Activated CD4-positive, alpha-beta T cell treated with anti-CD3 and anti-CD28 coated beads, Interleukin-10, Interleukin-2, amounts not matched to agents 100 ng/mL and 50 ng/mL, durations not matched to agents 16 hours and 8 hours (primary cell): ENCODE measurements around the gene NAV2.
"Not testable (repeated sequence)": the region's sequence is repeated elsewhere in the genome, so short reads cannot be mapped to it uniquely, and the experiment has no call there.

ENCODE experiments used
- DNase-seq: peaks from one replicate; pipeline ENCODE4 v3.0.0-alpha.2; 2020

Gene NAV2

DNA sequence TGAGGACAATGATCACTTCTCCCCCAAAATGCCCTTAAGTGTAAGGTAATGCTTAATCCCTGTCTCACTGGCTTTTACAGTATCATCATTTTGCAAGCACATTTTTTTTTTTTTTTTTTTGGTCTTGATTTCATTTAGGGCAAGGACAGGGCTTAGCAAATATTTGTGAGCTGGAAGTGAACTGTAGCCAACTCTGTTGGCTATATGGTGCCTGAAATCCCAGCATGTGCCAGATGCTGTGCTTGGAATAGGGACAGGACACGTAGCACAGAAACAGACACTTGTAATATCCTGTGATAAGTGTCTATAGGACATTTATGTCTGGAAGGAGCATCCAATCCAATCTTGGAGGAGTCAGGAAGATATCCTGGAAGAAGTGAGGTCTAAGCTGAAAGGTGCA lies 198.3 kb downstream of the NAV2 start:
- DNase-seq, result no peak

DNA sequence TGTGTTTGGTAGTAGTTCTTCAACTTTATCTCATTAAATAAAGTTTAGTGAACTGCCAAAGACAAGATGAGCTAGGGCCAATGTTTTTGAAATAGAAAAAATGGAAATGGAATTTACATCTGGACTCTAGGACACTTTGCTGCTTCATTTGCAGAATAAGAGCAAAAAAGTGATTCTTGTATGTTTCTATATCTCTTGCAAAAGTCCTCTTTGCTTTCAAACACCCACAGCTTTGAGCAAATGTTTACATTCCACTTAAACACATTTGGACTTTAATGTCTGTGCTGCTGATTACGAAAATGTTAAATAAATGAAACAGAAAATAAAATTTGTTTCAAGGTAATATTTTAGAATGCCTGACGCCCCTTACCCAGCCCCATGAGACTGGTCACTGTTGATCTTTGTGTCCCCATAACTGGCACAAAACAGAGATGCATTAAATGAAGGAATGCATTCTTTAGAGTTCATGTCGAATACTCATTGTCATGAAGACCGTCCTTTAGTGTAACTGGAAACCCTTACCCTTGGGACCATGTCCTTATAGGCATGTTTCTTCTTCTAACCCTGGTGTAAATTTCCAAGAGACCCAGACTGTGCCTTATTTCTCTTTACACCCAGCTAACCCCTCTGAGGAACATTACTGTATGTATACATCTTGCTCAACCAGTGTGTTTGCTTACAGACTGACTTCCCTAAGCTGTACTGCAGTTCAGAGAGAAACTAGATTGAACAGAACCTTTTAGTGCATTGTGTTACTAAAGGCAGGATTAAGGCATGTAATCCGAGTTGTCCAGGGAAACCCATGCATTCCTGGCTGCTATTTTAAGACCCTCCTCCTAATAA lies 199.7 kb downstream of the NAV2 start:
- DNase-seq, result no peak

DNA sequence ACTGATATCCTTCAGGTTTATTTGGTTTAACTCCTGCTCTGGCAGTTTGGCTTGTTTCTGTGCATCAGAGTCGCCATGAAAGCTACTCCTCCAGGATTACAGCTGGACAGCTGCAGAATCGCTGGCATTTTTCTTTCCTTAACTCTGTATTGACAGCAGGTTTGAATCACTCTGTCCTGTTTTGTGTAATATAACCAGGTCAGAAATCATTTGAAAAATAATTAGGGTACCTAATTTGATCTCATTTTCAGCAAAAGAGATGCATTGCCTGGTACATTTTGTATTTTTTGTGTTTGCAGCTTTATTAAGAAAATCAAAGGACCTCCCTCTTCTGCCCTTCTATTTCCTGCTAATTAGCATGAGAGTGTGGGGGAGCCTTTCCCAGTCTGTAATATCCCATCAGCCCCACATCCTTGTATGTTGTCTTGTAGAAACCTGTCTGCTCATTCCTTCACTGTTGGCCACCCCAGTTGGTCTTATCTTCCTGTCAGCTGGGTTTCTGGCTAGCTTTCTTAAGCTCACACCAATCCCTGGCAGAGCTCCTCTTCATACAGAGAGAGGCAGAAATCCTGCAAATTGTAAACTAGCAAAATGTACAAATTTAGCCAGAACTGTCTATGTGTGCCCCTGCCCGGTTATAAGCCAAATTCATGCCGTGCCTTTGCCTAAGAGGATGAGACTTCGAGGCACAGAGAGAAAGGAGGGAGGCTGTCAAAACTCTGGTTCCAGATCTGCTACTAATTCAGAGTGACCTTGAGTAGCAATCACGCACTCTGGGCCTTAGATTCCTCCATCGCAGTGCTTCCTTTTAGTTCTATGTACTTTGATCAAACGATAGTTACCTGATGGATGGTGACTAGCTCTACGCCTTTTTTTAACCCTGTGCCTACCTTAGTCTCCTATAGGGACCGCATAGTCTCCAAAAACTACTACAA lies 200.6 kb downstream of the NAV2 start:
- DNase-seq, result no peak

DNA sequence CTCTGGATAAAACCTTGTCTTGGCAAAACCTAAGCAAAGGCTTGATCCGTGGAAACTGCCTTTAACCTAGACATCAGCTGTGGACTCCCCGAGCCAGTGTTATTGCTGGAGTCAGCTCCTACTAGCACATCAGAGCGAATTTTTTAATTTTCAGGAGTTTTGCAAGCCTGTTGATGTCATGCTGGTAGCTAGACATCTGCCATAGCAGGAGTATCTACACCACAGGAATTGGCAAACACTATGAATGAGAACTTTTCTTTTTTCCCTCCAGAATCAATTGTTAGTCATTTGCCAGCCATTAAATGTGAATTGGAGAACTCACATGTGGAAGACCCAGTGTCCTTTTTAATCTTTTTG lies 201.2 kb downstream of the NAV2 start:
- DNase-seq, result no peak

DNA sequence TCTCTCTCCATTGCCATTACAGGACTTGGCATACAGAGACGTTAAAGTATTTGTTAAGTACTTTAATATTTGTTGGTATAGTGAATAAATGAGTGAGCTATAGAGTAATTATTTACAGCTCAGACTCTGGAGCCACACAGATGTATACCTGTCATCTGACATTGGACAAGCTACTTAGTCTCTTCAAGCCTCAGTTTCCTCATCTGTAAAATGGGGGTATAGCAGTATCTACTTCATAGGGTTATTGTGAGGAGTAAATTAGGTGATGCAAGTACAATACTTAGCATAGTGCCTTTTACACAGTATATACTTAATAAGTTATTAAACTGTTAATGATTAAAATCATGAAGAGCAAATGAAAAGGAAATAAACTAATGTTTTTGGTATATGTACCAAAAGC lies 203.2 kb downstream of the NAV2 start:
- DNase-seq, result no peak

DNA sequence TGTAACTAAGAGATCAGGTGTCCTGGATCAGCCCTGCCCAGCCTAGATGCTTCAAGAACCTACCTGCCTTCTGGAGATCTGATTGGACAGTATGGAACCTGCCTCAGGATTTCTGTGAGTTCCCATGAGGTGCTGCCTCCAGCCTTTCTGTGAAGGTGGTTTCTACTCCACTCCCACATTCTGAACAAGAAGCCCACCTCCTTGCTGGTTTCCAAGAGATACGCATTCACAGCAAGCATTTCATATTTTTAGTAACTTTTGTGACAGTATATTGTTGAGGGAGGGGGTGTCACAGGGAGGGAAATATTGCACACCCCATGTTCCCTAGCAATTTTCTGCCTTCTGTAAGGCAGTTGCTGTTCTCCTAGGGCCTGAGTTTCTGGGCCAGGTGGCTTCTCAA lies 204.4 kb downstream of the NAV2 start:
- no peak for DNase-seq

DNA sequence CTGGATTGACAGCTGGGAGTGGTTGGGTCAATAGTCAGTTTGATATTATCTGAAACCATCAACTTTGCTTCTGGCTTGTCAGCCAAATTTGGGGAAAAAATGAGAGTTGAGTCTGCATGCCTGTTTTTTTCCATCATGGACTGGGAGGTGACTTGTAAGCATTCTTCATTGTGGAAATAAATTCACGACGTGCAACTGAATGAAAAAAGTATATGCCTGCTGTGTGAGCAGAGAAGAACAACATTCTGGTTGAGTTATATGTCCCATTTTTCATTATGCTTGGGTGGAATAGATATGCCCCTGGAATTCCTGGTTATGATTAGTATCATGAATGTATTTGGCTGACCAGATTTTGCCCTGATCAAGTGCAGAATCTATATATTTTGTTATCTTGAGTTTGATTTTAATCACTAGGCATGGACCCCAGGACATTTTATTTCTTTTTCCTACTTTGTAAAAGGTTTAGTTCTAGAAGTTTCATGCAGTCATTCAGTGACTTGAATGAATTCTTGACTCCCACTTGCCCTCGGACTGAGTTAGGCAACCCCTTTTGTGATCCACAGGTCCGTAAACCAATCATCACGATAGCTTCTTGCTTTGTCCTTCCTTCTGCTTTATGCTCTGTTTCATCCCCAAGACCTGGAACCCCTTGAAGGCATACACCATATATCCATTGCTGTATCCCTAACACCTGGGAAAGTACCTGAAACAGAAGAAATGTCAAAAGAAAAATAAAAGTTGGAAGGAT lies 205.8 kb downstream of the NAV2 start:
- DNase-seq, result no peak

DNA sequence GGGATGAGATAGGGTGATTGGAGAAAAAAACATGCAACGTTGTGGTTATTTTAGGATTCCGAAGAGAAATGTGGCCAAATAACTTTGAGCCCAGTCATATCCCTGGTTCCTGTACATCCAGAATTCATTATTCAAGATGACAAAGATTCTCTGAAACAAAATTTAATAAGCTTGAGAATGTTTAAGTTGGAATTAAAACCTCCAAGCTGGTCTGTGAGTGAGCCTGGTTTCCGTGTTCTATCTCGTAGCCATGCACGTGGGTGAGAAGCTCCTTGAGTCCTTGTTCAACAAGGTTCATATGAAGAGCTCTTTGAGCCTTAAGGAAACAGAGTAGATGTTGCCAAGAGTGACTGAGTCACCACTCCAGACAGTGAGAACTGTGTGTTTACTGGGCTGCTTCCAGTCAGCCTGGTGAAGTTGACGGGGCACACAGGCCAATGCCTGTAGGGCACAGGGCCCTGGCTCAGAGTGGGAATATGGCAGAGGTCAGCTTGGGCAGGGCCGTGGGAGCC lies 206.5 kb downstream of the NAV2 start:
- DNase-seq, result no peak

DNA sequence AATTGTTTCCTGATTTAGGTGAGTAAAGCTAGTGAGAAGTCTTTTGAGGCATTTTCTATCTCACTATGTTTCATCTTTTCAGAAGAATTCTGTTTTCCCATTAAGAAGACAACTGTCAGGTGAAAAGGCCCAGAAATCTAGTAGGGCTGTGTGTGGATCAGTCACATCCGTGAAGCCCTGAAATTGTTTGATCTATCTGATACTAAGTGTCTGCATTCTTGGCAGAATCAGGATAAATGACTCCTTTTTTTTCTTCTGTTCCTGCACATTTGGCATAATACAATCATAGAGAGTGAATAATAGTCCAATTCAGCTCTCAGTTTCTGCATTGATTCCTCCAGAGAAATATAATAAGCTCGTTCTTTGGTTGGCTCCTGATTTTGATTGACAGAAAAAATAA lies 208.3 kb downstream of the NAV2 start:
- no peak for DNase-seq

DNA sequence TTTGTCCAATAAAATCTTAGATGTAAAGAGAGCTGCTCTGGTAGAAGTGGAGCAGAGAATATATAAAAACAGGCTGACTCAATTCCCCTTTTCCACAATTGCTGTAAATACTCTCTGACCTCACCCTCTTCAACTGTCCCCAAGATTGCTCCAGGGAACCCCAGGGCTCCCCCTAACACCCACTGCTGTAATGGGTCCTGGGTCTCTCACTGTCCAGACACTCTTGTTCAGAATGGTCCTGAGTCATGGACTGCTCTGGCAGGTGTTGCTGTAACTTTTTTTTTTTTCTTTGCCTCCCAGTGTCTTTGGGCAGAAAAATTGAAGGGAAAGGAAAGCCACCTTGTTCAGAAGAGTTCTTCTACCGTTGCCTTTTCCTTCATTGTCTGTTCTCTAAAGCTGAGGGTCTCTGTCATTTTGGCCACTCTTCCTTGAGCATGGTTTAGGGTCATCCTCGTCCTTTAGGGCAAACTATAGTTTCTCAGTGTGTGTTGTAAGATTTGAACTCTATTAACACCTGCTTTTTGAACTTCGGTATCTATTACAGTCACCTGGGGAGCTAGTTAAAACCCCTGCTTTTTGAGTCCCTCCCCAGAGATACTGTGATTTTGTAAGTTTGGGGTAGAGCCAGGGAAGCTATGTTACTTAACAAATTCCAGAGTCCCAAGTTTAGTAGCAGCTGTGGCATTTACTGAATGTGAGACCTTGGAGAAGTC lies 209.5 kb downstream of the NAV2 start:
- DNase-seq, result no peak

DNA sequence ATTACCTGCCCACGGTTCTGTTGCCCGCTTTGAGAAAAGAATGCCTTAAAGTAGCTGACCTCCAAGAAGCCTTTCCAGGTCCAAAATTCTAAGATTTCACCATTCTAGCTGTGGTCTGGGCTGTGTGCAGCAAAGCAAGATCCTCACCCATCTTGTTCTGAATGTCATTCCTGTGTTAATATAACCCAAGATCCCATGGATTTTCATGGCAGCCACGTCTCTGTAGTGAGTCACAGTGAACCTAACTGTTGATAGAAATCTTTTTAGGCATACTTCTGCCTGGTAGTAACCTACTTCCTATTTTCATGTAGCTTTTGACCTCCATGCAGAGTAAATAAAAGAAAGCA lies 210.0 kb downstream of the NAV2 start:
- no peak for DNase-seq

DNA sequence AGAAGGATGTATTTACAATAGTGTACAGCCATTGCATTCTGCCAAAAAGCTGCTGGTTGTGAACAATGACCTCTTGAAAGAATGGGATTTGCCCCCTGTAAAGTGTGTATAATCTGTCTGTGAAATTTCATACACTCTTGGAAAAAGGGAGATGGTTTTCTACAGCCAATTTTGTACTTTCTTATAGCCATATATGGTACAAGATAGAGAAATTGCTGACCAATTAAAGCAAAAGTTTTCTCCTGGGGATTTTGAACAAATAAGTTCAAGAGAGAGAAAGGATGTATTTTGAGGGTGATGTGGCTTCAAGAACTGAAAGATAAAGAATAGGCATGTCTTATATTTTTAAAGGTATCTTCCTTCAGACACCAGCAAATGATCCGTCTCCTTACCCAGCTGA lies 211.0 kb downstream of the NAV2 start:
- DNase-seq, result no peak

DNA sequence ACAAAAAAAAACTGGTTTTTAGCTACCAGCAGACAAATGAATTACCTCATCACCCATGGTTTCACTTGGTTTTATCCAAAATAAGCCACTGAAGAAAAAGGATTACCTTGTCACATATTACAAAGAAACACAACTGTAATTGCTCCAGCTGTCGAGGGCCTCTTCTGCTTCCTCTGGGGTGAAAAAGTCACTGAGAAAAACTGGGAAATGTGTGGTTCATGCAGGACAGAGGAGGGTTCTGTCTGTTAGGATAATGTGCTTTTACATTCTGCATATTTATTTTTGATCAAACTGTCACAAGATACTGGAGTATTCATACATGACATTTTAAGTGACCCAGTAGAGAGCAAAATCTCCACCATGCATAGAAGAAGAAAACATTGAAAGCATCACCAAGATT lies 211.7 kb downstream of the NAV2 start:
- no peak for DNase-seq

DNA sequence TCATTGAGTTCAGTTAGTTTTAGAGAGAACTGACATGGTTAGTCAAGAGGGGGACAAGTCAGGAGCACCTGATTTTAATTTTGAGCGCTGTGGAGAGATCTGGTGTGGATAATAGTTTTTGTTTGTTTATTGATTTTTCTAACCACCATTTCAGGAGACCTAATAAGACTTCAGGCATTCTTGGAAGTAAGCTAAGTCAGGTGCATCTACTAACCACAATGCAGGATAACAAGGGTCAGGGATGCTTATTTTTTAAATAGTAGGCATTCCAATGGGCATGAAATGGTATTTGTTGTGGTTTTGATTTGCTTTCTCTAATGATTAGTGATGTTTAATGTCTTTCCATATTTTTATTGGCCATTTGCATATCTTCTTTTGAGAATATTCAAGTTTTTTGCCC lies 212.1 kb downstream of the NAV2 start:
- no peak for DNase-seq

DNA sequence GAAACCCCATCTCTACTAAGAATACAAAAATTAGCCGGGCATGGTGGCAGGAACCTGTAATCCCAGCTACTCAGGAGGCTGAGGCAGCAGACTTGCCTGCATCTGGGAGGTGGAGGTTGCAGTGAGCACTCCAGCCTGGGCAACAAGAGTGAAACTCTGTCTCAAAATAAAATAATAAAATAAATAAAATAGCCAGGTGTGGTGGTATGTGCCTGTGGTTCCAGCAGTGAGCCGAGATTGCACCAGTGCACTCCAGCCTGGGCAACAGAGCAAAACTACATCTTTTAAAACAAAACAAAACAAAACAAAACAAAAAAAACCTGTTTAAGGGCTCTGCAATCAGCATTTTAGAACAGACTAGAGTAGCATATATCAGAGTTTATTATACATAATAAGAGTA lies 214.8 kb downstream of the NAV2 start:
- DNase-seq, result not testable (repeated sequence)

DNA sequence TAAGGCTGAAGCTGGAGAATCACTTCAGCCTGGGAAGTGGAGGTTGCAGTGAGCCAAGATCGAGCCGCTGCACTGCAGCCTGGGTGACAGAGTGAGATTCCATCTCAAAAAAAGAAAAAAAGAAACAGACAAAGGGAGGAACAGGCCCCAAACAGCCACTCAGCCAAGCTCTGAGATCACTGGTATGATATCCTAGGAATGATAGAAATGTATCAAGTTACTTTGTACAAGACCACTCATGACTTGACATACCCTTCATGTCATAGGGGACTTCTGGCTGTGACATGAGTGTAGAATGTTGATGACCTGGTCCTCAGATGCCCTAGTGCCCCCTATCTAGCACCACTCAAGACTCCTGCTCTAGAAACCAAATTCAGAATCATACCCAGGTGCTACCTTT lies 216.5 kb downstream of the NAV2 start:
- DNase-seq, result no peak

DNA sequence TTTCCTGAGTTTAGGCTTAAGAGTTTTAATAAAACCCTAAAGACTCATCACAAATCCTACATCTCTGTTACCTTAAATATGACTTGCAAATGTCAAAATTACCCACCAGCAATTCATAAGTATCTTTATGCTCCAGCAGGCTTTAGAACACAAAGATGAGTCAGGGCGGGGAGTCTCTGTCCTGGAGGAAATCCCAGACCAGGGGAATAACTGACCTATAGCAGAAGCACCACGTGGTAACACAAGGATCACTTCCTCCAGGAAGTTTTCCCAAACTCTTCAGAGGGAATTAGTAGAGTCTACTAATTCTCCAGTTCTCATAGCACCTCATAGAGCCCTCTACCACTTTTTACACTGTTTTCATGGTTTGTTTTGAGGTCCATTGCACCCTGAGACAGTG lies 217.0 kb downstream of the NAV2 start:
- no peak for DNase-seq

DNA sequence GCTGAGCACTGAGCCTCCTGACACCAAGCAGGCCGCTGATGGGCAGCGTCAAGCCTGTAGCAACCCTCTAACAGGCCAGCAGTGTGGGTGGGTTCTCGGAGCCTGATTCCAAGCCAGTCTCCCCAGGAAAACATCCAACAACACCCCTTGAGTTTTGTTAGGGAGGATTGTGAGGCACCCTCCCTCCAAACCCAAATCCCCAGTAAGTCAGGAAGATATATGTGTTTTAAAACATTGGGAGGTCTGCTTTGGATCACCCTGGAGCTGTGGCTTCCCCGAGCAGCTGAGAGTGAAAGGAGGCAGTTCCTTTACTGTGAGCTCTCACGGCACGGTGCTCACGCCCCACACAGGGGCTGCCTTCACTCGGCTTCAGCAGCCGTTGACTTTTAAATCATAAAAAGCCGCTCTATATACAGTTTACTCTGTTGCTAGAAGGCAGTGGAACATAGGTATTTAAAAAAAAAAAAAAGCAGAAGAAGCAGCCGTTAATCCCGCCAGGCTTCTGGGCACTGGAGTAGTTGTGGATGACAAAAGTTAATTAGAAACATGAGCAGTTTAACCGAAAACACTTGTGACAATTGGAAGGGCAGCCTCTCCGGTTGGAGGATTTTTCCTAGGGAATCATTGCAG lies 218.6 kb downstream of the NAV2 start:
- DNase-seq, result no peak

DNA sequence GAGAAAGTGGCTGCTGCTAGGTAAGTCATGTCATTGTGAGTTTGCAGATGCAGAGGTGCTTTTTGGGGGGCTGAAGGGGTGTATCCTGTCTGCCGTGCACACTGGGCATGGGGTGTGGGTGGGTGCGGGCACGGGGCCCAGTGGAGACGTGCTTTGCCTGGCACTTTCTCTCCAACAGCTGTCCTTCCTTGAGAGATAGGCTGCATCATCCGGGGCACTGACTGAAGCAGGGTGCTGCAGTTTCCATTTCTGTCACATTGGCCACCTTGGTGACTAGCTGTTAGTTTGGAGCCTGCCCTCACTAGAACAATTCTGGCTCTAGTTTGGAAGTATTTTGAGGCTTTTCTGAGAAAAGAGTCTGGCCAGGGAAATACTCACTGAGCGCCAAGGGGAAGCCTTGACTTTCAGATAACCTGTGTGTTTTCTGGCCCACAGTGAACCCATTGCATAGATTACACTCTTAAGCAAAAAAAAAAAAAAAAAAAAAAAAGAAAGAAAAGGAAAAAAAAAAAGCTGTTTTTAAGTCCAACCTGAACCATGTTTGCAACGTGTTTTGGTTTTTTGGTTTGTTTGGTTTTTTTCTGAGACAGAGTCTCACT lies 219.2 kb downstream of the NAV2 start:
- no peak for DNase-seq

DNA sequence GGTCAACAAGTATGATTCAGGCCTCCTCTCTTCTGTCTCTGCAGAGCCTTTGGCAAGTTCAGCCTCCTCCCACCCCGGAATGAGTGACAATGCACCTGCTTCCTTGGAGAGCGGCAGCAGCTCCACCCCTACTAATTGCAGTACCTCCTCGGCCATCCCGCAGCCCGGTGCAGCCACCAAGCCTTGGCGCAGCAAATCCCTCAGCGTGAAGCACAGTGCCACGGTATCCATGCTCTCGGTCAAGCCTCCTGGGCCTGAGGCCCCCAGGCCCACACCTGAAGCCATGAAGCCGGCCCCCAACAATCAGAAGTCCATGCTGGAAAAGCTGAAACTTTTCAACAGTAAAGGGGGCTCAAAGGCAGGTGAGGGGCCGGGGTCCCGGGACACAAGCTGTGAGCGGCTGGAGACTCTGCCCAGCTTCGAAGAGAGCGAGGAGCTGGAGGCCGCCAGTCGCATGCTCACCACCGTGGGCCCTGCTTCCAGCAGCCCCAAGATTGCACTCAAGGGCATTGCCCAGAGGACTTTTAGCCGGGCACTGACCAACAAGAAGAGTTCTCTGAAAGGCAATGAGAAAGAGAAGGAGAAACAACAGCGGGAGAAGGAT lies 220.6 kb downstream of the NAV2 start:
- DNase-seq, result no peak

DNA sequence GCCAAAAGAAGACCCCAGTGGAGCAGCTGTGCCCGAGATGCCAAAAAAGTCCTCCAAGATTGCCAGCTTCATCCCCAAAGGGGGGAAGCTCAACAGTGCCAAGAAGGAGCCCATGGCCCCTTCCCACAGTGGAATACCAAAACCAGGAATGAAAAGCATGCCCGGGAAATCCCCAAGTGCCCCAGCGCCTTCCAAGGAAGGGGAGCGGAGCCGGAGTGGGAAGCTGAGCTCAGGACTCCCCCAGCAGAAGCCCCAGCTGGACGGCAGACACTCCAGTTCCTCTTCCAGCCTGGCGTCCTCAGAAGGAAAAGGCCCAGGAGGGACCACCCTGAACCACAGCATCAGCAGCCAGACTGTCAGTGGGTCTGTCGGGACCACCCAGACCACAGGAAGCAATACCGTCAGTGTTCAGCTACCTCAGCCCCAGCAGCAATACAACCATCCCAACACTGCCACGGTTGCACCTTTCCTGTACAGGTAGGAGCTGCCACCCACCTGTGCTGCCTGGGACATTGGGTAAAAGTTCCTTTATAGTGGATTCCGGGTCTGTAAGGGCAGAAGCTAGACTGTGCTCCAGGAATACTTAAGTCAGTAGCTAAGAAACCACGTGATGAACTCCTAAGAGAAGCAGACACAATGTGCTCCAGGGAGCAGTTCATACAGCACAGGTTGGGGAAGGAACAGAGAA lies 221.3 kb downstream of the NAV2 start:
- DNase-seq, result no peak
